PC-3 (cell line): Measurements from ENCODE around the gene MIPOL1. TPM values are rescaled to one million over a fixed set of nuclear protein-coding genes. Genes with fewer than 3 reads are reported as not detected.

ENCODE experiments used
- ATAC-seq: fragments of 200-7000 bp; cut with Tn5 transposase; 2 replicates; pipeline ENCODE4 v1.9.1; 2020; ENCODE audit warnings: mild to moderate bottlenecking, moderate library complexity
- BruUV-seq: library from RNA; stranded (reverse); fragments of 400-500 nt; replicated peaks from 2 replicates; lab custom pipeline; 2021; lab: Mats Ljungman, UMichigan
- CTCF ChIA-PET: fragments of 300-600 bp; sonication (Branson Sonifier 250); formaldehyde crosslinking; loops from one replicate; lab custom pipeline; 2022; ENCODE audit warnings: antibody characterized with exemption; lab: Charles Lee
- POLR2A ChIA-PET: fragments of 300-600 bp; sonication (Branson Sonifier 250); formaldehyde crosslinking; loops from one replicate; lab custom pipeline; 2022; ENCODE audit warnings: antibody characterized with exemption; ENCODE audit not compliant: unreplicated experiment; lab: Charles Lee
- DNase-seq: peaks from one replicate; pipeline ENCODE4 v3.0.0-alpha.2; 2015
- H2AFZ ChIP-seq: fragments of 300-600 bp; sonication (generic); 2 replicates; pipeline ENCODE4 v1.6.0; 2016; ENCODE audit warnings: antibody characterized with exemption, low read length
- H3F3A ChIP-seq: fragments of 300-600 bp; sonication (generic); one replicate; pipeline ENCODE4 v1.6.0; 2017; ENCODE audit warnings: antibody characterized with exemption, low read length, control low read depth, mild to moderate bottlenecking; ENCODE audit not compliant: unreplicated experiment
- H3K27ac ChIP-seq: fragments of 300-600 bp; sonication (generic); 2 replicates; pipeline ENCODE4 v1.5.1; 2016; ENCODE audit warnings: mild to moderate bottlenecking, low read length
- H3K27me3 ChIP-seq: fragments of 300-600 bp; sonication (generic); 2 replicates; pipeline ENCODE4 v1.6.1; 2016; ENCODE audit warnings: low read length, mixed read lengths
- H3K36me3 ChIP-seq: fragments of 300-600 bp; sonication (generic); 2 replicates; pipeline ENCODE4 v1.6.1; 2016; ENCODE audit warnings: low read depth, mixed run types, low read length, mixed read lengths
- H3K4me1 ChIP-seq: fragments of 300-600 bp; sonication (generic); 2 replicates; pipeline ENCODE4 v1.5.1; 2016; ENCODE audit warnings: low read length; ENCODE audit not compliant: insufficient read depth
- H3K4me2 ChIP-seq: fragments of 300-600 bp; sonication (generic); 2 replicates; pipeline ENCODE4 v1.6.0; 2016; ENCODE audit warnings: low read length
- H3K4me3 ChIP-seq: fragments of 300-600 bp; sonication (generic); 2 replicates; pipeline ENCODE4 v1.5.1; 2016; ENCODE audit warnings: mild to moderate bottlenecking, low read length, mixed read lengths
- H3K79me2 ChIP-seq: fragments of 300-600 bp; sonication (generic); 2 replicates; pipeline ENCODE4 v1.6.1; 2017; ENCODE audit warnings: low read length, mixed read lengths
- H3K9ac ChIP-seq: fragments of 300-600 bp; sonication (generic); 2 replicates; pipeline ENCODE4 v1.6.0; 2016; ENCODE audit warnings: mild to moderate bottlenecking, low read length
- H3K9me2 ChIP-seq: fragments of 300-600 bp; sonication (generic); replicated peaks from 2 replicates; pipeline ENCODE4 v1.6.1; 2016; ENCODE audit warnings: mixed run types, low read length, mixed read lengths
- H3K9me3 ChIP-seq: fragments of 300-600 bp; sonication (generic); 2 replicates; pipeline ENCODE4 v1.6.1; 2016; ENCODE audit warnings: low read length, mixed read lengths
- H4K20me1 ChIP-seq: fragments of 300-600 bp; sonication (generic); 2 replicates; pipeline ENCODE4 v1.6.1; 2016; ENCODE audit warnings: low read length, mixed read lengths
- EZH2 ChIP-seq: fragments of 300-600 bp; sonication (generic); IDR thresholded peaks from one replicate; pipeline ENCODE4 v1.6.1; 2017; ENCODE audit warnings: antibody characterized with exemption, mild to moderate bottlenecking, low read length; ENCODE audit not compliant: unreplicated experiment
- EZH2phosphoT487 ChIP-seq: fragments of 300-600 bp; sonication (generic); IDR thresholded peaks from 2 replicates; pipeline ENCODE4 v1.6.1; 2018; ENCODE audit warnings: mild to moderate bottlenecking, antibody characterized with exemption, low read length, borderline replicate concordance
- intact Hi-C: fragments of 100-400 bp; cut with micrococcal nuclease; formaldehyde crosslinking; loops from 2 replicates; pipeline ENCODE4 v1.9.0; 2023
- total RNA-seq: library from RNA; depleted of rRNA; stranded (reverse); fragments of >200 nt; gene quantifications from 2 replicates; pipeline ENCODE4 v1.2.3, GENCODE V29; 2014
- TF ChIP-seq, protein P1 (sequence below): fragments of 300-600 bp; sonication (generic); conservative IDR thresholded peaks from 2 replicates; pipeline ENCODE4 v1.5.1; 2017; ENCODE audit warnings: antibody characterized with exemption, low read depth, mild to moderate bottlenecking, low read length

The MIPOL1 gene
- total RNA-seq, 1 experiment from 2014 or later = 22.5 TPM

DNA sequence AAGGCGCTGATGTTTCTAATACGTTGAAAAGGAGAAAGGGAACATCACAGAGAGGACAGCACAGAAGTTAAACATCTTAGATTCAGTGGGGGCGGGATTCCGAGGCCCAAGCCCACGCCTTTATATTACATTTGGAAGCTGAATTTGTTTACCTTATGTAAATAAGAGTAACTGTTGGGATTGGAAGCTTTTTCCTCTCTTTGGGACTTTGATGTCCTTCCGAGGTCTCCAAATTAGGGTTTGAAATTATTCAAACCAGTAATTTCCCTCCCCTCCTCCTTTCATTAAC is 390.9 kb downstream of the MIPOL1 start:
- Histone ChIP-seq H3K79me2 (peaks cover 92% of the 10 kb centered on the region), H3K36me3 (peaks cover 48% of the 10 kb centered on the region), H3K27ac (peak overlapping the region; percentile 99), H3K27me3 (no peaks in the 10 kb centered on the region), H2AFZ (no peak overlapping the region), H3K9me2 (no peaks in the 10 kb centered on the region), H3K9ac (peak overlapping the region; percentile 99), H3K4me1 (peaks cover 41% of the 10 kb centered on the region), H3K9me3 (no peaks in the 10 kb centered on the region), H3F3A (no peaks in the 10 kb centered on the region), H3K4me3 (peak overlapping the region; percentile 96), H3K4me2 (peak overlapping the region; percentile 89), H4K20me1 (peaks cover 22% of the 10 kb centered on the region)
- ATAC-seq (peak; percentile 2), DNase-seq (peak; percentile 72)
- BruUV-seq = no TSS peak
- POLR2A ChIA-PET = interaction anchor here (0.6 to 1.7 kb wide), 5 partner anchors 38 to 331 kb away, joined by 3 to 4 read pairs (median 3); no protein-coding TSS in a partner anchor
- TF ChIP-seq EZH2 (no peak), EZH2phosphoT487 (no peak)
- TF ChIP-seq, protein P1, sequence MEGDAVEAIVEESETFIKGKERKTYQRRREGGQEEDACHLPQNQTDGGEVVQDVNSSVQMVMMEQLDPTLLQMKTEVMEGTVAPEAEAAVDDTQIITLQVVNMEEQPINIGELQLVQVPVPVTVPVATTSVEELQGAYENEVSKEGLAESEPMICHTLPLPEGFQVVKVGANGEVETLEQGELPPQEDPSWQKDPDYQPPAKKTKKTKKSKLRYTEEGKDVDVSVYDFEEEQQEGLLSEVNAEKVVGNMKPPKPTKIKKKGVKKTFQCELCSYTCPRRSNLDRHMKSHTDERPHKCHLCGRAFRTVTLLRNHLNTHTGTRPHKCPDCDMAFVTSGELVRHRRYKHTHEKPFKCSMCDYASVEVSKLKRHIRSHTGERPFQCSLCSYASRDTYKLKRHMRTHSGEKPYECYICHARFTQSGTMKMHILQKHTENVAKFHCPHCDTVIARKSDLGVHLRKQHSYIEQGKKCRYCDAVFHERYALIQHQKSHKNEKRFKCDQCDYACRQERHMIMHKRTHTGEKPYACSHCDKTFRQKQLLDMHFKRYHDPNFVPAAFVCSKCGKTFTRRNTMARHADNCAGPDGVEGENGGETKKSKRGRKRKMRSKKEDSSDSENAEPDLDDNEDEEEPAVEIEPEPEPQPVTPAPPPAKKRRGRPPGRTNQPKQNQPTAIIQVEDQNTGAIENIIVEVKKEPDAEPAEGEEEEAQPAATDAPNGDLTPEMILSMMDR = no peak
- CTCF ChIA-PET = interaction anchor here (0.6 to 0.7 kb wide), 3 partner anchors 15 to 250 kb away, joined by 3 to 4 read pairs (median 4); no protein-coding TSS in a partner anchor
- intact Hi-C loops = loop anchor here (10.0 kb wide), 1 partner anchor 414 kb away; the partner anchor contains the start of gene SLC25A21

DNA sequence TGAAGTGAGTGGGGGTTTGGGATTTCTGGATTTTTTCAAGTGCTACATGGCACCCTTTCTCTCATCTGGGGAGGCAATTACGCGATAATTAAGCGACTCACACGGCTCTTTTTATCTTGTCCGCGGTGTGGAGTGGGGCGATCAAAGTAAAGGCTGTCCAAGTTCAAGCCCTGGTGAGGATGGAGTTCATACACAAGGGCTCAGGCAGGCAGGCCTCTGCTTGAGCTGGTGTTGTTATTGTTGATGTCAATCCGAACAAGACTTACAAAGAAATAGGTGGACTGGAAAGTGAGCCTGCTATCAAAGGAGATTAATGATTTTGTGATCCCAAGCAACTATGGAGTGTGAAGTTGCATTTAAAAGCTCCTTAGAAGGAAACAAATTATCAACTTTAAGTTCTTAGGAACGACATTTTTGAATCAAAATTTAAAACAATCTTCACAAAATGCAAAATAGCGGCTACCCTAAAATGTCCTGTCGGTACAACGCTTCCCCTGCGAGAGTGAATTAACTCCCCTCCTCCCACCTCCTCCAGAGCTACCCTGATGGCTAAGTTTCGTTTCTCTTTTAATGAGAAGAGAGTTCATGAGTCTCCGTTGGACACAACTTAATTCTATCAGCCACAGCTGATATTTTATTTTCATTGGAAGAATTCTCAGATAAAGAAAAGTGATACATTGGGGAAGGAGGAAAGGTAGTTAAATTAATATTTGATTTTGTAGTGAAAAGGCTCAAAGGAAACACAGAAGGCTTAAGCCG is 391.4 kb downstream of the MIPOL1 start:
- no peak overlapping the region for H2AFZ ChIP-seq
- intact Hi-C loops = loop anchor here (10.0 kb wide), 1 partner anchor 414 kb away; the partner anchor contains the start of gene SLC25A21

More for the DNA sequence above, 391.4 kb downstream of the MIPOL1 start:
- Histone ChIP-seq H3K4me2 (peak overlapping the region; percentile 89), H3K9me2 (no peaks in the 10 kb centered on the region), H4K20me1 (peaks cover 27% of the 10 kb centered on the region), H3K27me3 (no peaks in the 10 kb centered on the region), H3K9me3 (no peaks in the 10 kb centered on the region), H3K4me1 (peaks cover 38% of the 10 kb centered on the region), H3F3A (no peaks in the 10 kb centered on the region), H3K27ac (peak overlapping the region; percentile 99), H3K9ac (peak overlapping the region; percentile 99), H3K4me3 (peak overlapping the region; percentile 96), H3K36me3 (peaks cover 53% of the 10 kb centered on the region), H3K79me2 (peaks cover 95% of the 10 kb centered on the region)
- BruUV-seq = TSS peak; percentile 9
- peak; percentile 54 for DNase-seq
- no peak for TF ChIP-seq EZH2
- no peak for TF ChIP-seq EZH2phosphoT487
- TF ChIP-seq, protein P1 = no peak
- no peak for ATAC-seq
- ChIA-PET CTCF (interaction anchor here (0.6 to 0.7 kb wide), 3 partner anchors 16 to 250 kb away, joined by 3 to 4 read pairs (median 4); no protein-coding TSS in a partner anchor), POLR2A (interaction anchor here (0.6 to 1.7 kb wide), 7 partner anchors 39 to 387 kb away, joined by 3 to 15 read pairs (median 3); no protein-coding TSS in a partner anchor)
